HUDEP-2 (cell line): ENCODE results near the gene ARSD.
"Not testable (repeated sequence)": the region's sequence is repeated elsewhere in the genome, so short reads cannot be mapped to it uniquely, and the experiment has no call there.

Source experiments
- DNase-seq, 76 experiments: peaks; one replicate each; lab custom pipeline; 2025; ENCODE audit not compliant: unreplicated experiment in 76 of 76; lab: John Stamatoyannopoulos, UW

The ARSD gene

DNA sequence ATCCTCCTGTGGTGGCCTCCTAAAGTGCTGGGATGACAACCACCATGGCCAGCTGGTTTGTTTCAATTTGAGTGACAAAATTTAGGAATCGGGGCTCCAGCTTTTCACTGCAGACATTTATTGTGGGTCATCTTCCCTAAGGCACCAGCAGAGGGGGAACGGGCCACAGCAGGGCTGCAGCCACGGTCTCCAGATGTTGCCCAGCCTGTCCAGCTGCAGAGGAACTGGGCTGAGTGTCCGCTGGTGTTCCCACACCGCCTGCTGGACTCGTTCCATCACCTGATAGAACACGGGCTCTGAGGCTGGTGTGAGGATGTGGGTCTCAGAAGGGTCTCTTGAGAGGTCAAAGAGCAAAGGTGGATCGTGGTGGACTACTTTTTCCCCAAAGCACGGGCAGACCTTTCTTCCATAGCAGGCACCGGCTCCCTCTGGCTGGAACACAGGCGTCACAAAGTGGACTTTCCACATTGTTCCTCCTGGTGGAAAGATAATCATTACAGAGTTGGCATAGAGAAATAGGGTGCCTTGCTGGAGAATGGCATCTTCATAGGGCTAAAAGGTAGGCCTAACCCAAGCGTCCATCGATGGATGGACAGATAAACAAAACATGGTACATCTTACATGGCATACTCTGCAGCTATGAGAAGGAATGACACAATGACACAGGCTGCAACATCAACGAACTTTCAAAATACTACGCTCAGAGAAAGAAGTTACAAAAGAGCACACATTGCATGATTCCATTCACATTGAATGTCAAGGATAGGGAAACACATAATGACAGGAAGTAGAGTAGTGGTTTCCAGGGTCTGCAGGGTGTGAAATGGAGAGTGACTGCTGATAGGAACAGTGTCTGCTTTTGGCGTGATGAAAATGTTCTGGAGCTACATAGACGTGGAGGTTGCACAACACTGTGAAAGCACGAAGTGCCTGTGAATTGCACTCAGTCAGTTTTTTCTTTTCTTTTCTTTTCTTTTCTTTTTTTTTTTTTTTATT lies 5.9 kb upstream of the ARSD start:
- no peak for DNase-seq

DNA sequence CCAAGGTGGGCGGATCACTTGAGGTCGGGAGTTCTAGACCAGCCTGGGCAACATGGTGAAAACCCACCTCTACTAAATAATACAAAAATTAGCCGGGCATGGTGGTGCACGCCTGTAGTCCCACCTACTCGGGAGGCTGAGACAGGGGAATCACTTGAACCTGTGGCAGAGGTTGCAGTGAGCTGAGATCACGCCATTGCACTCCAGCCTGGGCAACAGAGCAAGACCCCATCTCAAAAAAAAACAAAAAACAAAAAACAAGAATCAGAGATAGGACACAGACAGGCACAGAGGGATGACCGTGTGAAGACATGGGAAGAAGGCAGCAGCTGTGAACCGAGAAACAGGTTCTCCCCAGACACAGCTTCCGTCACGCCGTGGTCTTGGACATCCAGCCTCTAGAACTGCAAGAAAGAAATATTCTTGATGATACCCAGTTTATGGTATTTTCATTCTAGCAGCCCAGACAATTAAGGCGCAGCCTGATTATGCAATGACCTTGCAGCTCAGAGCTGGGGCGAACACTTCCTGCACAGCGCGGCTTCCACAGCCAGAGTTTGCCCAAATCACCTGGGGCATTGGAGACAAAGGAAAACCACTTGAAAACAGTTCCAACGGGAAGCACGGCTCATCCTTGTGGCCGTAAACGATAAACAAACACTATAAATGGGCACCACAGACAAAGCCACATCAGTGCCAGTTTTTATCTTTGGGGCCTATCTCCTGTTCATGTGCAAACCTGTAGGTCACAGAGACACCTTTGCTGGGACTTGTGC lies 4.2 kb upstream of the ARSD start:
- no peak for DNase-seq

DNA sequence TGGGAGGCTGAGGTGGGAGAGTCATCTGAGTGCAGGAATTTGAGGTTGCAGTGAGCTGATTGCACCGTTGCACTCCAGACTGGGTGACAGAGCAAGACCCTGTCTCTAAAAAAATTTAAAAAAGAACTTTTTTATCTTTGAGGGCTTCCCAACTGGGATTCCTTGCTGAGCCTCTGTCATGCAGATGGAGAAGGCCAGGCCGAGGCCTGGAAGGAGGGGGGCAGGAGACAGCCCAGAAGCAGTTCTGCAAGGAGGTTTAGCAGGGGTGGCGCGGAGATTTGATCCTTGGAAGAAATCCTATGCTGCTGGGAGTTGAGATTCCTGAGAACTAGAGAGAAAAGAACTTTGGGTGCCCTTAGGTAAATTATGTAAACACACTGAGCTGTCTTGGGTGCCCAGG lies 2.5 kb upstream of the ARSD start:
- DNase-seq: no peak

DNA sequence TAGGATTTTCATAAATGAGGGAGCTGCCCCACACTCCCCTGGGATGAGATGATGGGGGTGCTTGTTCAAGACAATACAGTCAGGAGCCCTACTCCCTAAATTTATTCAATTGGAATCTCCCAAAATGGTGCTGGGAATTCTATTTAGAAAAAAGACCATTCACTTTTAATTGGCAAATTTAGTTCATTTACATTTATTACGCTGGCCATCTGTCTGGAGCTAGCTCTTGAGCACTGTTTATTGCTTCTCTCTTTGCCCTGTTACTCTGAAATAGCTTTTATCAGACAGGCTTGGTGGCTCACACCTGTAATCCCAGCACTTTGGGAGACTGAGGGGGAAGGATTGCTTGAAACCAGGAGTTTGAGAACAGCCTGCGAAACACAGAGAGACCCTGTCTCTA lies 2.0 kb upstream of the ARSD start:
- DNase-seq: no peak

DNA sequence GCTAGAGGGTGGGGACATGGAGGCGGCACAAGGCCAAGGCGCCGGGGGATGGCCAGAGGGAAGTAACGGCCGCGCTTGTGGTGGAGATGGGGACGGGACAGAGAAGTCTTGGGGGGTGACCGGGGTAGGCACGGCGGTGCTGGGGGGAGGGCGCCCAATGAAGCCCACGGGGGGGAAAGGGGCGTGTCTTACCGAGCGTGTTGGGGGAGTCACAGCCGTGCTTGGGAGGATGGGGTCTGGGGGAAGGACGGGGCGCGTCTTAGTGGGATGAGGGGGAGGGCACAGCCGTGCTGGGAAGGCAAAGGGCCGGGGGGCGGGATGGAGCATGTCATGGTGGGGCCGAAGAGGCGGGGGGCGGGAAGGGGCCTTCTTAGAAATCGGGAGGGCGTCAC lies 952 bp downstream of the ARSD start:
- peak in 1 of 76 experiments; percentile 0 for DNase-seq

DNA sequence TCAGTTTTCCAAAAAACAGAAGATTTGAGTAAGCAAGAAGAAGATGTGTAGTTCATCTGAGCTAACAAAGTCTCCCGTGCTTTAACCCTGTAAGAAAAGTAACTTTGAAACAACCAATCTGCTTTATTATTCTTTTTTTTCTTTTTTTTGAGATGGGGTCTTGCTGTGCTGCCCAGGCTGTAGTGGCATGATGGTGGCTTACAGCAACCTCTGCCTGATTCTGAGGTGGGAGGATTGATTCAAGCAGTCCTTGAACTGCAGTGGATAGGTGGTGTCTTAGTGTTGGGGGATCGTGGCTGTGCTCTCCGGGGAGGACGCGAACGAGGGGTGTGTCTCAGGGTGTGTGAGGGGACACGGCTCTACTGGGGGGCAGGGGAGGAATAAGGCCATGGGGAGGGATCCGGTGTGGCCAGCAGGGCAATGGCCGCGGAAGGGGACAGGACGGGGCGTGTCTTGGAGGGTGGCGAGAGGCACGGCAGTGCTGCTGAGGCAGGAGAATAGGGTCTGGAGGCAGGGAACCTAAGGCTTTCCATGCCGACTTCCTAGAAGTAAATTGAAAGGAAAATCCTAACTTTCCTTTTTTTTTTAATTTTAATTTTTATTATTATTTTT lies 2.4 kb downstream of the ARSD start:
- no peak for DNase-seq

DNA sequence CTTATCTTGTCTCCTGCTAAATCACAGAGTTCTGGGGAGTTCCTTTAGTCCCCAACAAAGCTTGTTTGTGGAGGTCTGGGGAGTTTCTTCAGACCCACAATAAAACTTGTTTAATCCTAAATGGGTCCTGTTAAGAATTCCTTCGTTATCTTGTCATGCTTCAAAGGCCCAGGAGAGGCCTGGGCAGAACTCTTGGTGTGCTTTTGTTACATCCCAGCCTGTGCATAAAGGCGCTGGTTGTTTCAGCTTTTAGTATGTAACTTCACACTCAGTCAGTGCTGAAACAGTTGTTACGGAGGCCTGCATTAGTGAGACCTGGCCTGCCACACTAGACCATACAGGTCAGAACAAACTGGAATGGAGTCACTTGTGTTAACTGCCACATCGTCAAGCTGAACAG lies 2.9 kb downstream of the ARSD start:
- not testable (repeated sequence) for DNase-seq

DNA sequence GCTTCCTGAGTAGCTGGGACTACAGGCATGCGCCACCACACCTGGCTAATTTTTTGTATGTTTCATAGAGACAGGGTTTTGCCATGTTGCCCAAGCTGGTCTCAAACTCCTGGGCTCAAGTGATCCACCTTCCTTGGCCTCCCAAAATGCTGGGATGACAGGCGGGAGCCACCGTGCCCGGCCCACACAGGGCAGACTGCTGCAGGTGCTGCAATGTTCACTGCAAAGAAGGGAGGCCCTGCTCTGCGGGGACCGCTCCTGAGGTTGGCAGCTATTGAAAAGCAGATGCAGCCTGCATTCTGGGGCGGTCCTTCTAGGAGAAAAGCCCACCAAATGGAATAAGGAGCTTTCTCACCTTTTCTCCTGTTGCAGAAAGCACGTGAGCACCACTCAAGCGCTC lies 5.0 kb downstream of the ARSD start:
- no peak for DNase-seq

DNA sequence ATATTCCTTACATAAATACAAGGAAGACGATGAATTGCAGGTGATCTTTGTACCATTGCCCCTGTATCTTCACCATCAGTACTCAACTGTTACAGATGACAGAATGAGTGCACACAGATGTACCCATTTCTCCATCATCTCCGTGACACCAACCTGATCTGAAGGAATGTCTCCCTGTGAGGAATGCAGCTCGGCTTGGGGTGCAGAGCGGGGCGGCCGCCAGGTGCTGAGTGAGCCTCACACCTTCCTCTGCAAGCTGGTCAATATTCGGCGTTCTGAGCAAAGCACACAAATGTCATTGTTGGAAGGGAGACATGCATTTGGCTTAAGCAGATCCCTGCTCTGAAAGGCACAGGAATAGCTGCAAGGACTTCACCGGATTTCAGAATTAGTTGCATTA lies 7.4 kb downstream of the ARSD start:
- no peak for DNase-seq

DNA sequence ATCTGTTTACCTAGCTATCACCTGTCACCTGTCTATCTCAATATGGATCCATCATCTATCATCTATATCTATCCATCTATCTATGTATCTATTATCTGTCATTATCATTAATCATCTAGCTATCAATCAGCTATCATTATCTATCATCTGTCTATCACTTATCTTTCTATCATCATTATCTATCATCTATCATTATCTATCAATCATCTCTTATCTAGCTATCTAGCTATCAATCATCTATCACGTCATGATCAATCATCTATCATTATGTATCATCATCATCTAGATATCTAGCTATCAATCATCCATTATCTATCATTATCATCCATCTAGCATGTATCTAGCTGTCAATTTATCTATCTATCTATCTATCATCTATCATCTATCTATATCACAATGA lies 7.9 kb downstream of the ARSD start:
- DNase-seq: no peak

DNA sequence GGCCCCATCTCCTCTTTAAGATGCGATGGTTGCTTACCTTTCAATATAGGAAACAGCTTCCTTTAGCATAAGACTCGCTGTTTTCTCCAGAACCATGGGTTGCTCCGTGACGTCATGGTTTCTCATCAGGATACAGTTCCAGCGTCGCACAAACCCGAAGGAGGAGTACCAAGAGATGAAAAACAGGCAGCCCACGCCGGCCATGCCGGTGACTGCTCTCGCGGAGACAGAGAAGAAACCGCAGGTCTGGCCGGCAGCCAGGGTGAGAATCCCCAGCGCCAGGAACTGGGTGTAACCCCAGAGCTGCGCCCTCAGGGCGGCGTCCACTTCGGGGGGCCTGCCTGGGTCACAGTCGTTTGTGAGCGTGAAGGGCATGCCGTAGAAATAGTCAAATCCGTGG lies 11.4 kb downstream of the ARSD start:
- DNase-seq: peak in 3 of 76 experiments; percentile 0 to 7 (median 1)

DNA sequence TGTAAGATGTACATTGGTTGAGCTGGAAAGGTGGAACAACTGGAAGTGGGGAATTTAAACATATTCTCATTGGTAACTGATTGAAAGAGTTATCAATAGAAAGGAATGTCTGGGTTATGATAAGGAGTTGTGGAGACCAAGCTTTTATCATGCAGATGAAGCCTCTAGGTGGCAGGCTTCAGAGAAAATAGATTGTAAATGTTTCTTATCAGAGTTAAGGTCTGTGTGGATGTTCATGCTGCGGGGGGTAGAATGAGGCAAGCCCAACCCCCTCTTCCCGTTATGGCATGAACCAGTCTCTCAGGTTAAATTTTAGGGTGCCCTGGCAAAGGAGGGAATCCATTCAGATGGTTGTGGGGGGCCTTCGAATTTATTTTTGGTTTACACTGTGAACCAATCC lies 16.0 kb downstream of the ARSD start:
- no peak for DNase-seq

DNA sequence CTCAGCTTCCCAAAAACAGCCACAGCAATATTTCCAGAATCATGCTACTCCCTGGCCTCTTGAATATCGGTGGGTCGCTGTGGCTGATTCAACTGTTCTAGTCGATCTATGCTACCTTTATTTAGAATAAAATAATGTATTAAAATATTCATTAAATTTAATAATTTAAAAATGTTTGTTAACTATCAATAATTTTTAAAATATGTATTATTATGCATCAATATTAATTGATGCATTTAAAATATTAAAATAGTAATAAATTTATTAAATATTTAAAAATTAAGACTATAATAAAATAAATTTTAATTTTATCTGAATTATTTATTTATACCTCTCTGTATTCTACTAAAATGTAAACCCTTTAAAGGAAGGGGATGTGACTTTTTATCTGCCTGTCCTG lies 19.0 kb downstream of the ARSD start:
- DNase-seq: no peak

DNA sequence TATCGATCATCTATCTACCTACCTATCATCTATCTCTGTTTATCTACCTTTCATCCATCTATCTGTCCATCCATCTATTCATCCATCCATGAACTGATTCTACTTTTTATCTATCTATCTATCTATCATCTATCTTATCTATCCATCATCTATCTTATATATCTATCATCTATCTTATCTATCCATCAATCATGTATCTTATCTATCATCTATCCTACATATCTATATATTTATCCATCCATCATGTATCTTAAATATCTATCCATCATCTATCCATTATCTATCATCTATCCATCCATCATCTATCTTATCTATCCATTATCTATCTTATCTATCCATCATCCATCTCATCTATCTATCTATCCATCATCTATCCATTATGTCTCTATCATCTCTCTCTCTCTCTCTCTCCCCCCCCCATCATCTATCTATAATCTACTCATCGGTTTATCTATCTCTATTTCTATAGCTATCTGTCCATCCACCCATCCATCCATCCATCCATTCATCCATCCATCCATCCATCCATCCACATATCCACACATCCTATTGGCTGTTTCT lies 20.9 kb downstream of the ARSD start:
- no peak for DNase-seq

DNA sequence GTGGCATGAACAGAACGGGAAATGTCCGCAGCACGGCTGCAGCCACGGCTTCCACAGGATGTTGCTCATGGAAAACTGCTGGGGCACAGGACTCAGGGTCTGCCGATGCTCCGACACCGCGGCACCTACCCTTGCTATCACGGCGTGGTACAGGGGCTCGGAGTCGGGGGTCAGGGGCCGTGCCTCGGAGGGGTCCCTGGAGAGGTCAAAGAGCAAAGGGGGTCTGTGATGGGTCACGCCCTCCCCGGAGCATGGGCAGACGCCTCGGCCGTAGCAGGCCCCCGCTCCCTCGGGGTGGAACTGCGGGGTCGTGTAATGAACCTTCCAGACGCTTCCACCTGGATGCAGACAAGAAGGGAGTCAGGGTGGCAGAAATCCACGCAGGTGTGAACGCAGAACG lies 21.8 kb downstream of the ARSD start:
- no peak for DNase-seq

DNA sequence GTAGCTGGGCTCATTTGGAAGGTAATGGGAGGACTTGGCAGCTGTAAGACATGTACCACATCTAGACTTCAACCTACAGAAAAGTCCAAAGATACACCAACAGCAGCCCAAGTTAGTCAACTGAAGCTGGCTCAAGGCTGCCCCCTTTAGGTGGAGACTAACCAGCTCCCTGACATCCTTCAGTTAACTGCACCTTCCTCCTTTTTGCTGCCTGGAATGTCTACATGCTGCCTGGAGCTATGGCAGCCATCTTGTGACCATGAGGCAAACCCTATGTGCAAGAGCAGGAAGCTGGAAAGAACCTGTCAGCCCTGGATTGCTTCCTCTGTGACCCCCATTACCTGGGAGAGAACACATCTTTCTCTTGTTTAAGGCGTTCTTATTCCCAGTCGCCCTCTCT lies 25.8 kb downstream of the ARSD start:
- DNase-seq: no peak

DNA sequence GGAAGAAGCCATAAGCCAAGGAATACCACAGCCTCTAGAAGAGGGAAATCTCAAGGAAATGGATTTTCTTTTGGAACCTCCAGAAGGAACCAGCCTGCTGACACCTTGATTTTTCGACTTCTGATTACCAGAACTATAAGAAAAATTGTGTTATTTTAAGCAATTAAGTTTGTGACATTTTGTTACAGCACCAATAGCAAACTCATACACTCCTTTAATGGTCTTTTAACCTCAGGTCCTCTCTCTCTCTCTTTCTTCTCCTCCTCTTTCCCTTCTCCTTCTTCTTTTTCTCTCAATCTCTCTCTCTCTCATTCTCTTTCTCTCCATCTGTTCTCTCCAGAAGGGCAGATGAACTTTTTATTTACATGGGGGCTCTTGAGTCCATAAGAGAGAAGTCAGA lies 26.3 kb downstream of the ARSD start:
- DNase-seq: no peak

DNA sequence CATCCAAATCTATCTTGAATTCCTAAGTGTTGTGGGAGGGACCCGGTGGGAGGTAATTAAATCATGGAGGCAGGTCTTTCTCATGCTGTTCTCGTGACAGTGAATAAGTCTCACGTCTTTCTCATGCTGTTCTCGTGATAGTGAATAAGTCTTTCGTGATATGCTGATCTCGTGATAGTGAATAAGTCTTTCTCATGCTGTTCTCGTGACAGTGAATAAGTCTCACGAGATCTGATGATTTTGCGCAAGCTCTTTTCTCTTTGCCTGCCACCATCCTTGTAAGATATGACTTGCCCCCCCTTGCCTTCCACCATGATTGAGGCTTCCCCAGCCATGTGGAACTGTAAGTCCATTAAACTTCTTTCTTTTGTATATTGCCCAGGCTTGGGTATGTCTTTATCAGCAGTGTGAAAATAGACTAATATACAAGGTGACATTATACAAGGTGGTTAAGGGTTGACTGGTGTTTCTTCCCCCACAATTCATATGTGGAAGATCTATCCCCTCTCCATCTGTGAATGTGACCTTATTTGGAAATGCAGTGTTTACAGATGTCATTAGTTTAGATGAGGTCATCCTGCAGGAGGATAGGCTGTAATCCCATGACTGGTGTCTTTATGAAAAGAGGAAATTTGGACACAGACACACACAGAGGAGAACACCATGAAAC lies 27.6 kb downstream of the ARSD start:
- no peak for DNase-seq

DNA sequence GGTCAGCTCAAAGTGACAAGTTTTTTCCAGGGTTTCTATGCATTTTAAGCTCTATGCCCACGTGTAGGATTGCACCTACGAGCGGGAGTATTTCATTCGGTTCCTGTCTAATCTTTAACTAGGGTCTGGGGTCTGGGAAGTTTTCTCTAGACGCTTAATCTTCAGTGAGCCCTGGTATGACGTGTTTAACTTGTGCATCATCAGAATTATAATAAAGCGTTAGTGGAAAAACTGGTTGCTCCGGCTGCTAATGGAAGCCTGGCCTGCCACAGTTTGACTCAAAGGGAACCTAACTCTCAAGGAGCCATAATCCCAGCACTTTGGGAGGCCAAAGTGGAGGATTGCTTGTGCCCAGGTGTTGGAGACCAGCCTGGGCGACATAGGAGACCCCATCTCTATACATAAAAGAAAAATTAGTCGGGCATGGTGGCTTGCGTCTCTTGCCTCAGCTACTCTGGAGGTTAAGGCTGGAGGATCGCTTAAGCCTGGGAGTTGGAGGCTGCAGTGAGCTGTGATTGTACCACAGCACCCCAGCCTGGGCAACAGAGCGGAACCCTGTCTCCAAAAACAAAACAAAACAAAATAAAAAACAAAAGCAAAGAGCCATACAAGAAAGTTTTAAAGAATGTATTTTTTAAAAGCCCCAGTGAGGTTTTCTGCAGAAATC lies 30.2 kb downstream of the ARSD start:
- DNase-seq: no peak
